ENCODE measurements around the gene POC1A. TPM values are rescaled to one million over a fixed set of nuclear protein-coding genes. Genes with fewer than 3 reads are reported as not detected.

Gene POC1A
- total and polyA plus RNA-seq, 2 donors (not counting 1 experiment from before 2014, with no cell fraction given), result 1.7 to 2.8 TPM

GRCh38 chr3:52140769-52141168 lies 13.5 kb downstream of the POC1A start:
- H3K9me3 Mint-ChIP-seq (ENCODE audit: insufficient read depth), result no peaks in the 10 kb centered on the region
- H3K27ac ChIP-seq (ENCODE audit: low read length in 2 of 2), result no peak overlapping the region
- peaks cover 3% of the 10 kb centered on the region for H3K79me2 ChIP-seq (ENCODE audit: control insufficient read depth, insufficient read depth, low read length)
- WGBS (ENCODE audit: insufficient coverage), result 96% methylated on average over 5 of the region's 5 CpGs
- ChIA-PET CTCF (interaction anchor here (1.3 to 11.2 kb wide), 3 partner anchors 18 to 138 kb away, joined by 3 to 166 read pairs (median 15); no protein-coding TSS in a partner anchor), POLR2A (no interaction called here)
- H3K27me3 Mint-ChIP-seq, result no peaks in the 10 kb centered on the region
- intact Hi-C loops (cut with micrococcal nuclease), result no loop called here
- H3K27me3 ChIP-seq (replicated peaks in 1 of 4; ENCODE audit: control extremely low read depth in 1 of 4, control insufficient read depth in 3 of 4, insufficient read depth in 4 of 4, low read length in 3 of 4), result no peaks in the 10 kb centered on the region
- DNase-seq, result no peak
- H3K4me3 ChIP-seq (ENCODE audit: control extremely low read depth in 1 of 5, extremely low read depth in 1 of 5, insufficient read depth in 1 of 5, low read depth in 2 of 5, low read length in 4 of 5), result no peak overlapping the region
- no peak overlapping the region for H3K27ac Mint-ChIP-seq
- TF ChIP-seq CTCF (IDR thresholded peaks at IDR 0.05), result no peak
- TF ChIP-seq EZH2 (IDR thresholded peaks at IDR 0.05; ENCODE audit: borderline replicate concordance, insufficient read depth, low read depth, low read length, poor library complexity, severe bottlenecking), result no peak
- no peaks in the 10 kb centered on the region for H3K9me3 ChIP-seq (ENCODE audit: control extremely low read depth in 1 of 3, control insufficient read depth in 2 of 3, insufficient read depth in 1 of 3, low read length in 2 of 3)
- H3K4me3 Mint-ChIP-seq, result no peak overlapping the region
- H3K4me2 ChIP-seq (replicated peaks; ENCODE audit: low read depth, low read length, poor library complexity, severe bottlenecking), result no peak overlapping the region
- H3K36me3 ChIP-seq (replicated peaks in 1 of 2; ENCODE audit: control extremely low read depth in 1 of 2, control insufficient read depth in 1 of 2, extremely low read depth in 1 of 2, insufficient read depth in 2 of 2, low read length in 1 of 2), result no peaks in the 10 kb centered on the region
- H4K20me1 ChIP-seq (ENCODE audit: control insufficient read depth, insufficient read depth, low read length, poor library complexity, severe bottlenecking), result no peaks in the 10 kb centered on the region
- ATAC-seq (ENCODE audit: low read depth), result no peak
- no peak overlapping the region for H2AFZ ChIP-seq (ENCODE audit: insufficient read depth, low read depth, low read length, poor library complexity, severe bottlenecking)
- H3K9ac ChIP-seq (ENCODE audit: low read length), result no peak overlapping the region
- peaks cover 5% of the 10 kb centered on the region for H3K4me1 Mint-ChIP-seq
- peaks cover 4 to 5% of the 10 kb centered on the region in 2 donors for H3K4me1 ChIP-seq (ENCODE audit: control insufficient read depth in 2 of 2, insufficient read depth in 2 of 2, low read length in 2 of 2)

- Histone ChIP-seq H3K27me3 (replicated peaks in 1 of 4; ENCODE audit: control extremely low read depth in 1 of 4, control insufficient read depth in 3 of 4, insufficient read depth in 4 of 4, low read length in 3 of 4) (no peaks in the 10 kb centered on the region), H2AFZ (ENCODE audit: insufficient read depth, low read depth, low read length, poor library complexity, severe bottlenecking) (no peak overlapping the region), H3K27ac (ENCODE audit: low read length in 2 of 2) (no peak overlapping the region), H4K20me1 (ENCODE audit: control insufficient read depth, insufficient read depth, low read length, poor library complexity, severe bottlenecking) (no peaks in the 10 kb centered on the region), H3K9ac (ENCODE audit: low read length) (no peak overlapping the region), H3K4me1 (ENCODE audit: control insufficient read depth in 2 of 2, insufficient read depth in 2 of 2, low read length in 2 of 2) (peaks cover 4 to 6% of the 10 kb centered on the region in 2 donors), H3K79me2 (ENCODE audit: control insufficient read depth, insufficient read depth, low read length) (peaks cover 3% of the 10 kb centered on the region), H3K9me3 (ENCODE audit: control extremely low read depth in 1 of 3, control insufficient read depth in 2 of 3, insufficient read depth in 1 of 3, low read length in 2 of 3) (no peaks in the 10 kb centered on the region), H3K4me2 (replicated peaks; ENCODE audit: low read depth, low read length, poor library complexity, severe bottlenecking) (no peak overlapping the region), H3K36me3 (replicated peaks in 1 of 2; ENCODE audit: control extremely low read depth in 1 of 2, control insufficient read depth in 1 of 2, extremely low read depth in 1 of 2, insufficient read depth in 2 of 2, low read length in 1 of 2) (no peaks in the 10 kb centered on the region), H3K4me3 (ENCODE audit: control extremely low read depth in 1 of 5, extremely low read depth in 1 of 5, insufficient read depth in 1 of 5, low read depth in 2 of 5, low read length in 4 of 5) (no peak overlapping the region)
- CTCF ChIA-PET, result interaction anchor here (0.5 to 3.0 kb wide), 3 partner anchors 17 to 137 kb away, joined by 3 to 15 read pairs (median 3); no protein-coding TSS in a partner anchor
- 97% methylated on average over 9 of the region's 9 CpGs for WGBS (ENCODE audit: insufficient coverage)
- ATAC-seq (ENCODE audit: low read depth) (no peak), DNase-seq (no peak)
- Mint-ChIP-seq H3K9me3 (ENCODE audit: insufficient read depth) (no peaks in the 10 kb centered on the region), H3K4me3 (no peak overlapping the region), H3K27me3 (no peaks in the 10 kb centered on the region), H3K4me1 (peaks cover 7% of the 10 kb centered on the region), H3K27ac (no peak overlapping the region)
- POLR2A ChIA-PET, result no interaction called here
- TF ChIP-seq CTCF (IDR thresholded peaks at IDR 0.05), result no peak
- TF ChIP-seq EZH2 (IDR thresholded peaks at IDR 0.05; ENCODE audit: borderline replicate concordance, insufficient read depth, low read depth, low read length, poor library complexity, severe bottlenecking), result no peak
- intact Hi-C loops (cut with micrococcal nuclease), result no loop called here
These were observed 14.2 kb downstream of the POC1A start for GRCh38 chr3:52140000-52140399.
